NCI-H2081 (cell line): Measurements from ENCODE around the gene CAVIN2.
A peak's percentile ranks its signal among the peaks of the same experiment; 100 is the strongest.
"Not testable (repeated sequence)": the region's sequence is repeated elsewhere in the genome, so short reads cannot be mapped to it uniquely, and the experiment has no call there.

Experiments
- DNase-seq, 2 experiments: peaks; one replicate each; lab custom pipeline; 2025; lab: John Stamatoyannopoulos, UW

Gene CAVIN2

DNA sequence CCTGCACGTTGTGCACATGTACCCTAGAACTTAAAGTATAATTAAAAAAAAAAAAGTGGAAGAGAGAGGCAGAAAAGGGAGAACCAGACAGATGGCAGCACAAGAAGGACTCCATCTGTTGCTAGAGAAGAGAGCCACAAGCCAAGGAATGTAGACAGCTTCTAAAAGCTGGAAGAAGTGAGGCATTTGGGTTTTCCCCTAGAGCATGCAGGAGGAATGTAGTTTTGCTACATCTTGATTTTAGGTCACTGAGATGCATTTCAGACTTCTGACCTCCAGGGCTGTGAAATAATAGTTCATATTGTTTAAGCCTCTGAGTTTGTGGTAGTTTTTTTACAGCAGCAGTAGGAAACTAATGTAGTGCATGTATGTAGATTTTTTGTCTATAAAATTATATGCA lies 46.0 kb downstream of the CAVIN2 start:
- no peak for DNase-seq

- DNase-seq = no peak
Observed at GRCh38 chr2:191799526-191799925, 47.4 kb downstream of the CAVIN2 start.

GRCh38 chr2:191797942-191798876 lies 48.7 kb downstream of the CAVIN2 start:
- DNase-seq = peak; percentile 53 to 76

GRCh38 chr2:191797500-191797899 lies 49.4 kb downstream of the CAVIN2 start:
- DNase-seq = no peak

DNA sequence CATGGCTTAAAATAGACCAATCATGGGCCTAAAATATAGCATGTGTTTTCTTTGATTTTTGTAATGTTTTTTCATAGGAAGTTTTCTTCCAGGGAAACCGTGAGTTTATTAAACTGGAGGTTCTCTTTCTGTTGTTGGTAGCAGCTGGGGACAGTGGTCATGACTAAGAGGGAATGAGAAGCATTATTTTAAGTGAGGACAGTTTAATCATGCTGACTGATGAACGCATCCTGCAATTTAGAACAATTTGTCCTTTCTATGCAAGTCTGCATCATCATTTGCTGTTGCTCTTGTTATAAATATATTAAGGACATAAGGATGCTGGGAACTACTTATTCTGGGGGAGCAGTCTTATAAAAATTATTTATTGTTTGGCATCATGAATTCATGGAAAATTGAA lies 51.2 kb downstream of the CAVIN2 start:
- no peak for DNase-seq

DNA sequence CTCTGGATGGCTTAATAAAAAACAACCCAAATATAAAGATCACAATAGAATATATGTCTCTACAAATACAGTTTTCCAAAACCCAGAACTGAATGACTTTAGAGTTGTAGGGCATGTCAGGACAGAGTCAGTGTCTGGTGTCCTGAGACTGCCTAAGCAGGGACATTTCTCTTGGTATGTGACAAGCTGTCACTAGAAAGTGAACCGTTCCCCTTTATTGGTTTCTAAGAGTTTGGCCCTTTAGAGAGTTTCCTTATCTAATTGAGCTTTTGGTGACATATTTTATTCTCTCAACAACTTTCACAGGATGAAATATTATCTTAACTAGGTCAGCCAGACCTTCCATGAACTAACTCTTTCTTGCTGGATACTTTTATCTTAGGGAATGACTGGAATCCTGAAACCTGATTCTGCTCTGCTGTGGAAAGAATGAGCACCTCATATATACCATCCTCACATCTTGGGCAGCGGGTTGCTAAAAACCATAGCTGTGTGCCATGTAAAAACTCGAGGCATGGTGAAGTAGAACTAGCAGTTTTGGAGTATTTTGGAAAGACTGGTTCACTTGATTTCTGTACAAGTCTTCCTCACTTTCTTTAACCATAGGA lies 54.8 kb downstream of the CAVIN2 start:
- no peak for DNase-seq

GRCh38 chr2:191790737-191791136 lies 56.2 kb downstream of the CAVIN2 start:
- DNase-seq = no peak

DNA sequence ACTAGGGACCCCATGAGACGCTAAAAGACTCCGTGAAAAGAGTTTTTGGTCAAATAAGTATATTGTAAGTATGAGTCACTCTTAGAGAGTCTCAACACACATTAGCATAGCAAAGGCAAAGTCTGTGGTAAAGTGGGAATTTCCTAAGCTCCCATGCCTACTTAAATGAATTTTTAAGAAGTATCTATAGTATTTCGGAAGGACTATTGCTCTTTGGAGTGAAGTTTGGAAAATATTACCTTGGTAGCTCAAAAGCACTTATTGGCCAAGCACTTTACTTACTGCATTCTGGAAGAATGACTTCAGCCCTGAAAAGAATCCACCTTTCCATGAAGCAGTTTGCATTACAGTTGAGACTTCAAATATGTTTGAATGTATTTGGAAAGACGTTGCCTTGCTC lies 57.1 kb downstream of the CAVIN2 start:
- DNase-seq = no peak

DNA sequence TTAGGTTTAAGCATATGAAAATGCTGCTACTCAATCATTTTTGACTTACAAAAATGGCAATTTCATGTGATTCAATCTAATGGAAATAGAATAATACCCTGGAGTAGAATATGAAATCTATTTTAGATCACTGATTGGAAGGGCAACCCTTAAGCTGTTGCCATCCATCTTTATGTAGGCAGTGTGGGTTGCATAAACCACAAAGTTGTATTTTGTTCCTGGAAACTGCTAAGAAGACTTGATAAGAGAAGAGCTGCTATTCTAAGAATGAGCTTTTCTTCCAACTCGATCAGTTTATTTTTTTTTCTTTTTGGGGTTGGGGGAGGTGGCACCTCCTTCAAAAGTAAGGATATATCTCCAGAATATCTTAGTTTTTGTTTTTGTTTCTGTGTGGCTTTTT lies 60.2 kb downstream of the CAVIN2 start:
- no peak for DNase-seq

DNA sequence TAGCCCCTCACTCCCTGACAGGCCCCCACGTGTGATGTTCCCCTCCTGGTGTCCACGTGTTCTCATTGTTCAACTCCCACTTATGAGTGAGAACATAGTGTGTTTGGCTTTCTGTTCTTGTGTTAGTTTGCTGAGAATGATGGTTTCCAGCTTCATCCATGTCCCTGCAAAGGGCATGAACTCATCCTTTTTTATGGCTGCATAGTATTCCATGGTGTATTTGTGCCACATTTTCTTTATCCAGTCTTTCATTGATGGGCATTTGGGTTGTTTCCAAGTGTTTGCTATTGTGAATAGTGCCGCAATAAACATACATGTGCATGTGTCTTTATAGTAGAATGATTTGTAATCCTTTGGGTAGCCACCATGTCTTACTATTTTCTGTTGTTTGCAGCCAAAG lies 61.2 kb downstream of the CAVIN2 start:
- not testable (repeated sequence) for DNase-seq
